K562 (cell line): ENCODE measurements around the gene PPT2. TPM values are rescaled to one million over a fixed set of nuclear protein-coding genes. Genes with fewer than 3 reads are reported as not detected.

Experiments
- C11orf30 ChIP-seq: fragments of 450-650 bp; IDR thresholded peaks from 2 replicates; pipeline ENCODE4 v1.6.1; 2016; ENCODE audit warnings: low read depth, mild to moderate bottlenecking
- CC2D1A ChIP-seq: fragments of 450-650 bp; IDR thresholded peaks from 2 replicates; pipeline ENCODE4 v1.6.1; 2017; ENCODE audit warnings: mild to moderate bottlenecking
- ETS2 ChIP-seq: IDR thresholded peaks from 2 replicates; pipeline ENCODE4 v1.6.1; 2016; ENCODE audit warnings: borderline replicate concordance, missing genetic modification characterization, mild to moderate bottlenecking, moderate library complexity, missing compliant biosample characterization; ENCODE audit not compliant: poor library complexity, severe bottlenecking
- GATAD2A ChIP-seq: fragments of 450-650 bp; IDR thresholded peaks from 2 replicates; pipeline ENCODE4 v1.6.1; 2017
- KAT2B ChIP-seq: IDR thresholded peaks from one replicate; pipeline ENCODE4 v1.6.1; 2012; ENCODE audit warnings: low read depth, mild to moderate bottlenecking, control low read depth, inconsistent platforms, low read length, moderate library complexity
- MXI1 ChIP-seq: IDR thresholded peaks from 2 replicates; pipeline ENCODE4 v1.6.1; 2011; ENCODE audit warnings: low read depth, mild to moderate bottlenecking, improper control_type of control experiment, low read length
- NFE2L1 ChIP-seq: fragments of 450-650 bp; IDR thresholded peaks from 2 replicates; pipeline ENCODE4 v1.6.1; 2016; ENCODE audit warnings: missing genetic modification characterization, low read depth, mild to moderate bottlenecking, missing compliant biosample characterization, moderate library complexity, borderline replicate concordance
- NR1H2 ChIP-seq: sonication (generic); formaldehyde crosslinking; IDR thresholded peaks from 2 replicates; pipeline ENCODE4 v1.4.0; 2020; ENCODE audit warnings: mild to moderate bottlenecking, missing genetic modification reagents
- PHTF2 ChIP-seq: fragments of 250-450 bp; sonication (Bioruptor Pico); IDR thresholded peaks from 2 replicates; pipeline ENCODE4 v1.5.0; 2021; ENCODE audit warnings: mild to moderate bottlenecking
- SAFB2 ChIP-seq: fragments of 200-400 bp; formaldehyde crosslinking; IDR thresholded peaks from 2 replicates; pipeline ENCODE4 v1.6.1; 2018; ENCODE audit warnings: borderline replicate concordance, low read length, low read depth, moderate library complexity; ENCODE audit not compliant: severe bottlenecking
- SIN3B ChIP-seq: fragments of 450-650 bp; IDR thresholded peaks from 2 replicates; pipeline ENCODE4 v1.6.1; 2017; ENCODE audit warnings: low read depth, mild to moderate bottlenecking, moderate library complexity
- SMAD4 ChIP-seq: fragments of 250-450 bp; sonication (Bioruptor Pico); conservative IDR thresholded peaks from 2 replicates; pipeline ENCODE4 v1.8.0; 2021; ENCODE audit warnings: inconsistent platforms, mild to moderate bottlenecking, moderate library complexity
- TCF3 ChIP-seq: sonication (generic); formaldehyde crosslinking; IDR thresholded peaks from 2 replicates; pipeline ENCODE4 v1.4.0; 2020; ENCODE audit warnings: mild to moderate bottlenecking, missing genetic modification reagents
- TOE1 ChIP-seq, 2 experiments: fragments of 450-650 bp in 1 of 2; sonication (generic) in 1 of 2; formaldehyde crosslinking in 1 of 2; IDR thresholded peaks; 2 replicates each; pipeline versions ENCODE4 v1.7.1 to v1.8.0; 2016 to 2022; ENCODE audit warnings: borderline replicate concordance in 2 of 2, mild to moderate bottlenecking in 2 of 2, antibody characterized with exemption in 1 of 2, inconsistent platforms in 1 of 2, low read depth in 1 of 2, missing genetic modification reagents in 1 of 2, moderate library complexity in 1 of 2
- ZFP36 ChIP-seq: fragments of 150-350 bp; IDR thresholded peaks from 2 replicates; pipeline ENCODE4 v1.6.1; 2018; ENCODE audit warnings: low read length, low read depth; ENCODE audit not compliant: partially characterized antibody
- ZNF583 ChIP-seq: fragments of 250-450 bp; sonication (Bioruptor Pico); IDR thresholded peaks from 2 replicates; pipeline ENCODE4 v1.4.0; 2020
- polyA plus RNA-seq, 8 experiments: library from polyadenylated mRNA; depleted of rRNA in 4 of 8; stranded (reverse) in 5 of 8; unstranded in 3 of 8; fragments of >200 nt; fragmentation: Nextera tagmentation in 2 of 8; fragmentation: Illumina TruSeq in 1 of 8; extraction: Ambion mirVana in 2 of 8; extraction: Trizol in 1 of 8; gene quantifications; 2 replicates each; pipeline versions ENCODE4 v1.2.1 to v1.2.3, GENCODE V29; 2011 to 2014; ENCODE audit warnings: inconsistent platforms in 1 of 8, missing spikeins in 1 of 8
- total RNA-seq, 7 experiments: library from RNA; depleted of rRNA in 6 of 7; stranded (reverse); fragments of >200 nt in 6 of 7; fragmentation: Illumina TruSeq in 2 of 7; extraction: Trizol in 2 of 7; gene quantifications; 2 replicates each; pipeline versions ENCODE4 v1.2.1 to v1.2.3, GENCODE V29; 2011 to 2021; ENCODE audit warnings: low replicate concordance in 1 of 7
- TF ChIP-seq, protein P1 (sequence below): sonication (generic); formaldehyde crosslinking; IDR thresholded peaks from 2 replicates; pipeline ENCODE4 v1.9.0; 2022; ENCODE audit warnings: mild to moderate bottlenecking, missing genetic modification reagents
- TF ChIP-seq, protein P2 (sequence below): fragments of 250-450 bp; sonication (Bioruptor Pico); IDR thresholded peaks from 2 replicates; pipeline ENCODE4 v1.5.0; 2021; ENCODE audit warnings: mild to moderate bottlenecking, moderate library complexity
- TF ChIP-seq, protein P3 (sequence below): fragments of 250-450 bp; sonication (Bioruptor Pico); IDR thresholded peaks from 2 replicates; pipeline ENCODE4 v1.4.0; 2020; ENCODE audit warnings: mild to moderate bottlenecking, moderate library complexity

Gene PPT2
- total and polyA plus RNA-seq, 9 of the 15 experiments (the other 6 are each of a cell fraction or from before 2014, with no cell fraction given): 27.4 to 98.8 (median 69.9) TPM

DNA sequence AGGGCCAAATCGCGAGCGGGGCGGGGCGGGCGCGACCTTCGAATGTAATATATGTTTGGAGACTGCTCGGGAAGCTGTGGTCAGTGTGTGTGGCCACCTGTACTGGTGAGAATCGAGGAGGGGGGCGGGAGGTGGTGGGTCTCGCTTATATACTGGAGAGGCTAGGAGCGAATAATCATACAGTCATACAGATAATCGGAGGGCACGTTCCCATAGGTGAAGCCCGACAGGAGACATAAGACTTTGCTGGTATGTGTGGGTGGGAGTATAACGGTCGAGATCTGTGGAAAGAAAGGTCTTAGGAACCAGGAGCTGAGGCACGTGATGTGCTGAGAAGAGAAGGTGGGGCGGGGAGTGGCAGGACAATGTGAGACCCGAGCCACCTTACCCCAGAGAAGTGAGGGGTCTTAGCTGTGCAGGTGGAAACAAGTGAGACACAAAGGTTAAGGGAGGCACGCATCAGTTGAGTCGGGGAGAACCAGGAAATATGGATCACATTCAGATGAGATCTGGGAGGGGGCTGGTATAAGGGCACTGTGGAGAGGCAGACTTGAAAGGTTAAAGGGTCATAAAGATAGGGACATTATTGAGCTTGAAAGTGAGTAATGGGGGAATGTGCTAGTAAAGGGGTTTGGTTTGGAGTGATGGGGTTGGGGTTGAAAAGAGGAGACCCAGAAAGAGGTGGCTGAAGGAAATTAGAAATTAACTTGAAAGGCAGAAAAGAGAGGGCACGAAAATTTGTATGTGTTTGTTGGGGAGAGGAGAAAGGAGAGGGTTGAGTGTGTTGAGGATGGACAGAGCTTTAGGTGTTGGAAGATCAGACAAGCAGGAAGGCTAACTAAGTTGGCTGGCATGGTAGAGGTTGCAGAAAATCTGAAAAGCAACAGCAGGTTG, 24.9 kb downstream of the PPT2 start (continued):
- 0 out of 2 replicates have a peak, but pooled peaks have one; percentile 28 for TF ChIP-seq PHTF2
- TF ChIP-seq KAT2B: no peak
- TF ChIP-seq TCF3 (CRISPR knock-in tag): no peak
- TF ChIP-seq CC2D1A: 0 out of 2 replicates have a peak, but pooled peaks have one; percentile 32
- peak; percentile 37; the same call in 1 of the 2 replicates for TF ChIP-seq SIN3B
- peak; percentile 86 for TF ChIP-seq TOE1 (IDR thresholded peaks at IDR 0.05; ENCODE audit: borderline replicate concordance)
- no peak for TF ChIP-seq TOE1 (CRISPR knock-in tag; IDR thresholded peaks at IDR 0.05; ENCODE audit: borderline replicate concordance, low read depth)
- TF ChIP-seq C11orf30: no peak
- TF ChIP-seq SAFB2: no peak
- no peak for TF ChIP-seq SMAD4 (CRISPR knock-in tag)
- TF ChIP-seq ETS2 (tag): no peak
- TF ChIP-seq, protein P1, sequence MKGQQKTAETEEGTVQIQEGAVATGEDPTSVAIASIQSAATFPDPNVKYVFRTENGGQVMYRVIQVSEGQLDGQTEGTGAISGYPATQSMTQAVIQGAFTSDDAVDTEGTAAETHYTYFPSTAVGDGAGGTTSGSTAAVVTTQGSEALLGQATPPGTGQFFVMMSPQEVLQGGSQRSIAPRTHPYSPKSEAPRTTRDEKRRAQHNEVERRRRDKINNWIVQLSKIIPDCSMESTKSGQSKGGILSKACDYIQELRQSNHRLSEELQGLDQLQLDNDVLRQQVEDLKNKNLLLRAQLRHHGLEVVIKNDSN (CRISPR knock-in tag): peak; percentile 86
- TF ChIP-seq, protein P2, sequence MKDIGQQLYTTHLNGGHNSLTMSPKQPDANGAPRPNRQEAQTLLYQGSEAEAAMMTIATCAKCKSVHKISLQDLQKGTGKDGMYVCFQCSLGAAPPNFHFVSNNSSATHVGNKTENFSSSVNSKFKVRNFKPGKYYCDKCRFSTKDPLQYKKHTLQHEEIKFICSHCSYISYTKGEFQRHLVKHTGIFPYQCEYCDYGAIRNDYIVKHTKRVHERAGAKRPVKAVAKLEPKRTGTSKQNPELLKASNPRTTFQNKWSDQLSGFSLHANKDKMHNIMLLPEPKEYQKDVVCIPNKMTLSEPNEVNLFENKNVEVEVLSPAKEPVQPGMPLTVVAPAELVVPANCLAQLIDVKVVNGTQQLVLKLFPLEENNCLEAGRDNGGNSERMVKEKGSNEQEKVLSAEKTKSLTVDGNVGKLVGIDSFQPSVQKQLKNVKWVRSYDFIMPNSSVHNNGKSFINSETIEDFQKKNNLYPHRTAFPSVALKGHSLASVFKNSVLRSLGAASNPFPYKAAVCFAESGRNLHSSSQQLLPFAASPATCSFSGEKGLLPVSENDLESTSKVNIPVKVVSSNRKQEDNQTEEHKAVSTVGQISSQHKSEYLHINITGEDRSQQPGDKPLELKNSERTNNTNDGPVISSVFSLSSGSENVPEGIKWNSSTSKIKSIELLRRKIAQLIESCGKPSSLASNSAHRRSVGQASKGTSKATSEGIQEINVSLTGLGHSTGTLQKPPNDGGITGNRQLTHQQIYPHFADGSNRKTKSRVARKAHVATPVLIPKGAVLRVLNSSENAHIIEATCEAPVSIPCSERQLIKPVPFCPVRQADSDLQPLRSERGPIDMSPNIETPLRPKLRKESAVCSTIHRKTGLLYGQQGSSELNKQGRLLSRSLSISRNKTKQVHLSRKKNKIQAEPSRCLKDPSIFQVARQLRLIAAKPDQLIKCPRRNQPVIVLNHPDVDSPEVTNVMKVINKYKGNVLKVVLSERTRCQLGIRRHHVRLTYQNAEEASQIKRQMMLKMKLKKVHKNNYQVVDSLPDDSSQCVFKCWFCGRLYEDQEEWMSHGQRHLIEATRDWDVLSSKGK (CRISPR knock-in tag): no peak
- 0 out of 2 replicates have a peak, but pooled peaks have one; percentile 52 for TF ChIP-seq NR1H2 (CRISPR knock-in tag)
- TF ChIP-seq ZNF583 (CRISPR knock-in tag): peak; percentile 11; the same call in 1 of the 2 replicates
- TF ChIP-seq MXI1: 0 out of 2 replicates have a peak, but pooled peaks have one; percentile 27
- TF ChIP-seq GATAD2A: peak; percentile 78; the same call in 1 of the 2 replicates
- no peak for TF ChIP-seq ZFP36
- TF ChIP-seq, protein P3, sequence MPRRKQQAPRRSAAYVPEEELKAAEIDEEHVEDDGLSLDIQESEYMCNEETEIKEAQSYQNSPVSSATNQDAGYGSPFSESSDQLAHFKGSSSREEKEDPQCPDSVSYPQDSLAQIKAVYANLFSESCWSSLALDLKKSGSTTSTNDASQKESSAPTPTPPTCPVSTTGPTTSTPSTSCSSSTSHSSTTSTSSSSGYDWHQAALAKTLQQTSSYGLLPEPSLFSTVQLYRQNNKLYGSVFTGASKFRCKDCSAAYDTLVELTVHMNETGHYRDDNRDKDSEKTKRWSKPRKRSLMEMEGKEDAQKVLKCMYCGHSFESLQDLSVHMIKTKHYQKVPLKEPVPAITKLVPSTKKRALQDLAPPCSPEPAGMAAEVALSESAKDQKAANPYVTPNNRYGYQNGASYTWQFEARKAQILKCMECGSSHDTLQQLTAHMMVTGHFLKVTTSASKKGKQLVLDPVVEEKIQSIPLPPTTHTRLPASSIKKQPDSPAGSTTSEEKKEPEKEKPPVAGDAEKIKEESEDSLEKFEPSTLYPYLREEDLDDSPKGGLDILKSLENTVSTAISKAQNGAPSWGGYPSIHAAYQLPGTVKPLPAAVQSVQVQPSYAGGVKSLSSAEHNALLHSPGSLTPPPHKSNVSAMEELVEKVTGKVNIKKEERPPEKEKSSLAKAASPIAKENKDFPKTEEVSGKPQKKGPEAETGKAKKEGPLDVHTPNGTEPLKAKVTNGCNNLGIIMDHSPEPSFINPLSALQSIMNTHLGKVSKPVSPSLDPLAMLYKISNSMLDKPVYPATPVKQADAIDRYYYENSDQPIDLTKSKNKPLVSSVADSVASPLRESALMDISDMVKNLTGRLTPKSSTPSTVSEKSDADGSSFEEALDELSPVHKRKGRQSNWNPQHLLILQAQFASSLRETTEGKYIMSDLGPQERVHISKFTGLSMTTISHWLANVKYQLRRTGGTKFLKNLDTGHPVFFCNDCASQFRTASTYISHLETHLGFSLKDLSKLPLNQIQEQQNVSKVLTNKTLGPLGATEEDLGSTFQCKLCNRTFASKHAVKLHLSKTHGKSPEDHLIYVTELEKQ (CRISPR knock-in tag): no peak
- no peak for TF ChIP-seq NFE2L1
